Transverse colon (tissue), 4 donors: ENCODE results near the gene ST6GALNAC5.

ENCODE experiments used
- CTCF ChIP-seq, 5 experiments: fragments of 200-600 bp in 3 of 5; fragments of 450-650 bp in 2 of 5; sonication (generic) in 3 of 5; IDR thresholded peaks; 1 replicate in 2 of 5; 2 replicates in 3 of 5; pipeline ENCODE4 v1.5.1; 2016 to 2017; ENCODE audit warnings: antibody characterized with exemption in 5 of 5, inconsistent platforms in 3 of 5, mild to moderate bottlenecking in 2 of 5, moderate library complexity in 1 of 5
- POLR2AphosphoS5 ChIP-seq, 3 donors: sonication (generic); formaldehyde crosslinking; IDR thresholded peaks; one replicate each; pipeline ENCODE4 v1.6.1; 2016; ENCODE audit warnings: antibody characterized with exemption in 3 of 3

- TF ChIP-seq CTCF (IDR thresholded peaks at IDR 0.05) (no peak), POLR2AphosphoS5 (IDR thresholded peaks at IDR 0.05) (no peak)
These were observed 58.5 kb downstream of the ST6GALNAC5 start for GRCh38 chr1:76925825-76926224.
